ENCODE results near the gene NEDD4L.

GRCh38 chr18:58168993-58169392 lies 125.0 kb downstream of the NEDD4L start:
- TF ChIP-seq CTCF (optimal IDR thresholded peaks at IDR 0.05 in 1 of 3, IDR thresholded peaks at IDR 0.05 in 1 of 3, conservative IDR thresholded peaks at IDR 0.05 in 1 of 3; ENCODE audit: extremely low read depth in 1 of 3, insufficient read depth in 2 of 3, low read length in 3 of 3) (no peak), EZH2 (IDR thresholded peaks at IDR 0.05; ENCODE audit: low read length) (no peak)

Data from keratinocyte (primary cell).